Panc1 (cell line): ENCODE results near the gene TEAD4.

Experiments
- CTCF ChIP-seq: fragments of 450-650 bp; IDR thresholded peaks from 2 replicates; pipeline ENCODE4 v1.5.1; 2017; ENCODE audit warnings: mild to moderate bottlenecking
- SIN3A ChIP-seq: IDR thresholded peaks from 2 replicates; pipeline ENCODE4 v1.6.1; 2012; ENCODE audit warnings: low read depth, mild to moderate bottlenecking, low read length, moderate library complexity, borderline replicate concordance; ENCODE audit not compliant: insufficient read depth

DNA sequence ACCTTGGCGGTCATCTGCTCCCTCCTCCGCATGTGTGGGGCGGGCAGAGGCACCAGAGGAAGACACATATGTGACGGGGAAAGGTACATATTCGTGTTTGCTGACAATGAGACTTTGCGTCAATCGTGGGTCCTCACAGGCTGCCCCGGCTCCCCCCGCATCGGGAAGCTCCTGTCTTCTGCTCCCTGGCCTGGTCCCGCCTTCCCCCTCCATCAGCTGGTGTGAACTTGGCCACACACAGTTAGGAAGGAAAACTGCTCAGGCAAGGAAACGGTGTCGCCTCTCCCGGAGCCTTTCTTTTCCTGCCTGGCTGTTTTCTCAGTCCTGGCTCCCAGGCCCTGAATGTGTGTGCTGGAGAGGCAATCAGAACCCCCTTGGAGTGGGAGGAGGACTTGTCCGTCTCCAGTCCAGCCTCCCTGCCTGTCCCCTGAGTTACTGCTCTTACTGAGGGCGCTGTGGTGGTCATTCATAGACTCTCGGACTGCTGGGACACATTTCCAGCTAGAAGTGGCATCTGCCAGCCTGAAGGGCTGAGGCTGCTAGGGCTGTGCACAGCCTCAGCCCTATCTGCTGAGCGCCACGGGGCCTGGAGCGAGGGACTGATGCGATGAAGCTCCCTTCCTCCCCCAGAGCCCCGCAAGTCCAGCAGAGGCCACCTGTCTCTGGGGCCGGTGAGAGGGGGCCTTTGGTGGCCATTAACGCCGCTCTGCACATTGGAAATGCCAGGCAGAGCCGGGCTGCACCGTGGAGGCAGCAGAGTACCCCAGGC is 73.8 kb downstream of the TEAD4 start:
- no peak for TF ChIP-seq CTCF
- no peak for TF ChIP-seq SIN3A
